Measurements from ENCODE around the gene PATZ1.

GRCh38 chr22:31340360-31340759 lies 5.8 kb downstream of the PATZ1 start:
- TF ChIP-seq FOS (IDR thresholded peaks at IDR 0.05; ENCODE audit: low read depth, low read length) = no peak
- TF ChIP-seq RFX5 (IDR thresholded peaks at IDR 0.05; ENCODE audit: low read depth, low read length) = no peak
- TF ChIP-seq CTCF (conservative IDR thresholded peaks at IDR 0.05; ENCODE audit: low read depth, low read length) = no peak
- TF ChIP-seq RAD21 (IDR thresholded peaks at IDR 0.05; ENCODE audit: low read length) = no peak
- TF ChIP-seq, protein P1, sequence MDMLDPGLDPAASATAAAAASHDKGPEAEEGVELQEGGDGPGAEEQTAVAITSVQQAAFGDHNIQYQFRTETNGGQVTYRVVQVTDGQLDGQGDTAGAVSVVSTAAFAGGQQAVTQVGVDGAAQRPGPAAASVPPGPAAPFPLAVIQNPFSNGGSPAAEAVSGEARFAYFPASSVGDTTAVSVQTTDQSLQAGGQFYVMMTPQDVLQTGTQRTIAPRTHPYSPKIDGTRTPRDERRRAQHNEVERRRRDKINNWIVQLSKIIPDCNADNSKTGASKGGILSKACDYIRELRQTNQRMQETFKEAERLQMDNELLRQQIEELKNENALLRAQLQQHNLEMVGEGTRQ (IDR thresholded peaks at IDR 0.05; ENCODE audit: low read depth, low read length) = no peak
- no peak for TF ChIP-seq CHD1 (IDR thresholded peaks at IDR 0.05; ENCODE audit: low read depth, low read length)
- TF ChIP-seq POLR2A (IDR thresholded peaks at IDR 0.05; ENCODE audit: low read depth, low read length) = no peak
- no peak for TF ChIP-seq CEBPB (IDR thresholded peaks at IDR 0.05; ENCODE audit: low read depth, low read length)
- TF ChIP-seq, protein P2, sequence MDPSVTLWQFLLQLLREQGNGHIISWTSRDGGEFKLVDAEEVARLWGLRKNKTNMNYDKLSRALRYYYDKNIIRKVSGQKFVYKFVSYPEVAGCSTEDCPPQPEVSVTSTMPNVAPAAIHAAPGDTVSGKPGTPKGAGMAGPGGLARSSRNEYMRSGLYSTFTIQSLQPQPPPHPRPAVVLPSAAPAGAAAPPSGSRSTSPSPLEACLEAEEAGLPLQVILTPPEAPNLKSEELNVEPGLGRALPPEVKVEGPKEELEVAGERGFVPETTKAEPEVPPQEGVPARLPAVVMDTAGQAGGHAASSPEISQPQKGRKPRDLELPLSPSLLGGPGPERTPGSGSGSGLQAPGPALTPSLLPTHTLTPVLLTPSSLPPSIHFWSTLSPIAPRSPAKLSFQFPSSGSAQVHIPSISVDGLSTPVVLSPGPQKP (IDR thresholded peaks at IDR 0.05; ENCODE audit: borderline replicate concordance, low read depth, low read length) = no peak
- TF ChIP-seq RCOR1 (IDR thresholded peaks at IDR 0.05; ENCODE audit: insufficient replicate concordance, low read length) = no peak
- TF ChIP-seq MXI1 (IDR thresholded peaks at IDR 0.05; ENCODE audit: borderline replicate concordance, low read depth, low read length) = no peak
- no peak for TF ChIP-seq NFE2L2 (IDR thresholded peaks at IDR 0.05; ENCODE audit: low read depth, low read length)

Data from IMR-90 (cell line).